HCT116 (cell line): Measurements from ENCODE around the gene RXFP4. TPM values are rescaled to one million over a fixed set of nuclear protein-coding genes. Genes with fewer than 3 reads are reported as not detected.
"Not testable (repeated sequence)": the region's sequence is repeated elsewhere in the genome, so short reads cannot be mapped to it uniquely, and the experiment has no call there.

Source experiments
- ATAC-seq: fragments of 200-7000 bp; cut with Tn5 transposase; 2 replicates; pipeline ENCODE4 v1.9.1; 2020; ENCODE audit warnings: mild to moderate bottlenecking, moderate library complexity
- BruUV-seq: library from RNA; stranded (reverse); fragments of 400-500 nt; replicated peaks from 2 replicates; lab custom pipeline; 2021; lab: Mats Ljungman, UMichigan
- CTCF ChIA-PET: fragments of 300-600 bp; sonication (Branson Sonifier 250); formaldehyde crosslinking; loops from one replicate; lab custom pipeline; 2021; ENCODE audit warnings: antibody characterized with exemption; lab: Charles Lee
- POLR2A ChIA-PET: fragments of 300-600, 350-600 bp; sonication (Branson Sonifier 250); formaldehyde crosslinking; loops from one replicate; lab custom pipeline; 2021; ENCODE audit warnings: antibody characterized with exemption; lab: Charles Lee
- RAD21 ChIA-PET, 2 experiments: fragments of 300-600 bp; sonication (Branson Sonifier 250); formaldehyde crosslinking; loops; one replicate each; lab custom pipeline; 2023; ENCODE audit warnings: low total read pairs in 2 of 2; ENCODE audit not compliant: uncharacterized antibody in 2 of 2, unreplicated experiment in 2 of 2, low non-redundant PET in 1 of 2; lab: Charles Lee
- DNase-seq: peaks from one replicate; pipeline ENCODE4 v3.0.0-alpha.2; 2010; ENCODE audit warnings: low read depth, low spot score
- H2AFZ ChIP-seq: fragments of 200-600 bp; shearing (Covaris generic), sonication (generic); 2 replicates; pipeline ENCODE4 v1.6.1; 2017; ENCODE audit warnings: low read depth, mixed run types, mixed read lengths, antibody characterized with exemption, low read length; ENCODE audit not compliant: poor library complexity, severe bottlenecking
- H3K27ac ChIP-seq: 2 replicates; pipeline ENCODE4 v1.5.1; 2012; ENCODE audit warnings: low read depth, low read length
- H3K27me3 ChIP-seq: fragments of 200-600 bp; sonication (generic); 2 replicates; pipeline ENCODE4 v1.6.1; 2016; ENCODE audit warnings: mixed run types, low read length, mixed read lengths; ENCODE audit not compliant: insufficient read depth
- H3K36me3 ChIP-seq, 2 experiments: fragments of 200-500 bp in 1 of 2; fragments of 200-600 bp in 1 of 2; sonication (Bioruptor generic) in 1 of 2; sonication (generic) in 1 of 2; 2 replicates each; pipeline versions ENCODE4 v1.5.1 to v1.6.1; 2014 to 2016; ENCODE audit warnings: low read length in 2 of 2, inconsistent platforms in 1 of 2, mixed read lengths in 1 of 2, mixed run types in 1 of 2; ENCODE audit not compliant: insufficient read depth in 2 of 2, control insufficient read depth in 1 of 2
- H3K4me1 ChIP-seq, 2 experiments: fragments of 200-600 bp in 1 of 2; sonication (generic) in 1 of 2; 2 replicates each; pipeline versions ENCODE4 v1.5.1 to v1.6.1; 2012 to 2017; ENCODE audit warnings: low read length in 2 of 2, inconsistent platforms in 1 of 2, mild to moderate bottlenecking in 1 of 2, mixed read lengths in 1 of 2, mixed run types in 1 of 2, moderate library complexity in 1 of 2; ENCODE audit not compliant: insufficient read depth in 2 of 2, control insufficient read depth in 1 of 2
- H3K4me2 ChIP-seq: fragments of 200-600 bp; sonication (generic); 2 replicates; pipeline ENCODE4 v1.6.1; 2017; ENCODE audit warnings: mixed run types, low read length, mixed read lengths
- H3K4me3 ChIP-seq, 2 experiments: fragments of 200-600 bp in 1 of 2; sonication (generic) in 1 of 2; replicated peaks in 1 of 2; 2 replicates each; pipeline ENCODE4 v1.5.1; 2011 to 2016; ENCODE audit warnings: low read length in 2 of 2, control low read depth in 1 of 2, low read depth in 1 of 2, mild to moderate bottlenecking in 1 of 2, mixed read lengths in 1 of 2, mixed run types in 1 of 2
- H3K79me2 ChIP-seq: fragments of 200-600 bp; sonication (generic); 2 replicates; pipeline ENCODE4 v1.6.1; 2017; ENCODE audit warnings: mild to moderate bottlenecking, mixed run types, low read length, moderate library complexity, mixed read lengths; ENCODE audit not compliant: insufficient read depth
- H3K9ac ChIP-seq: fragments of 200-600 bp; sonication (generic); 2 replicates; pipeline ENCODE4 v1.6.1; 2016; ENCODE audit warnings: low read length, mixed read lengths
- H3K9me2 ChIP-seq: fragments of 200-600 bp; sonication (generic), shearing (Covaris generic); 2 replicates; pipeline ENCODE4 v1.6.1; 2017; ENCODE audit warnings: mixed run types, mild to moderate bottlenecking, moderate library complexity; ENCODE audit not compliant: insufficient read depth
- H3K9me3 ChIP-seq, 2 experiments: fragments of 200-500 bp in 1 of 2; fragments of 200-600 bp in 1 of 2; sonication (Bioruptor generic) in 1 of 2; sonication (generic) in 1 of 2; 2 replicates each; pipeline ENCODE4 v1.6.1; 2014 to 2017; ENCODE audit warnings: low read length in 2 of 2, mixed read lengths in 2 of 2, inconsistent platforms in 1 of 2, low read depth in 1 of 2, mild to moderate bottlenecking in 1 of 2, mixed run types in 1 of 2, moderate library complexity in 1 of 2; ENCODE audit not compliant: control insufficient read depth in 1 of 2, insufficient read depth in 1 of 2
- H4K20me1 ChIP-seq: fragments of 200-600 bp; sonication (generic), shearing (Covaris generic); 2 replicates; pipeline ENCODE4 v1.6.1; 2017; ENCODE audit warnings: mixed run types, mild to moderate bottlenecking, moderate library complexity; ENCODE audit not compliant: insufficient read depth
- CBX3 ChIP-seq: IDR thresholded peaks from 2 replicates; pipeline ENCODE4 v1.6.1; 2012; ENCODE audit warnings: low read depth
- CEBPB ChIP-seq: IDR thresholded peaks from 2 replicates; pipeline ENCODE4 v1.6.1; 2012; ENCODE audit warnings: low read depth
- ELF1 ChIP-seq: IDR thresholded peaks from 2 replicates; pipeline ENCODE4 v1.6.1; 2012; ENCODE audit warnings: low read depth, borderline replicate concordance
- POLR2A ChIP-seq: IDR thresholded peaks from 2 replicates; pipeline ENCODE4 v1.7.0; 2011; ENCODE audit warnings: borderline replicate concordance; ENCODE audit not compliant: insufficient read depth, insufficient read length; ENCODE audit errors: extremely low read depth
- SIN3A ChIP-seq: IDR thresholded peaks from 2 replicates; pipeline ENCODE4 v1.6.1; 2012; ENCODE audit warnings: low read depth
- SRF ChIP-seq: IDR thresholded peaks from 2 replicates; pipeline ENCODE4 v1.6.1; 2012; ENCODE audit warnings: low read depth
- ZNF274 ChIP-seq: fragments of 200-500 bp; sonication (Bioruptor generic); IDR thresholded peaks from 2 replicates; pipeline ENCODE4 v1.6.1; 2014; ENCODE audit warnings: mild to moderate bottlenecking, low read depth, low read length, inconsistent platforms
- intact Hi-C: fragments of 100-400 bp; cut with micrococcal nuclease; formaldehyde crosslinking; loops from 2 replicates; pipeline ENCODE4 v1.10.0; 2022
- total RNA-seq: library from RNA; stranded (reverse); gene quantifications from one replicate; pipeline ENCODE4 v1.2.1, GENCODE V29; 2021; ENCODE audit not compliant: unreplicated experiment

RXFP4 gene
- total RNA-seq, 1 experiment from 2014 or later: 0.20 TPM

DNA sequence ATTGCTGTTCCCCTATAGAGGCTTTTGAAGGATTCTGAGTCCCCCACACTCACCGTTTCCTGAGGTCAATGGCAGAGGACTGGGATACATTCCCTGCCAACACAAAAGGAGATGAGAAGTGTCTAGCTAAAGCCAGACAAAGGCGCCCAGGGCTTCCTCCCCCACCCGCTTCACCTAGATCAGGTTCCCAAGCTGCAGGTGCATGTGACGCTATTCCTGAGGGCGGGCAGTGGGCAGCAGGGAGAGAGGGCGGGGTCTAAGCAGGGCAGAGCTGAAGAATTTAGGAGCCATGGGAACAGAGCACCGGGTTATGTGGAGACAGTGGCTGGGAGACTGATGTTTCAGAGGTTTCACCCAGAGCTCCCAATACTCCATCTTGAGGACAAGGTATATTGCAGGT is 42.9 kb downstream of the RXFP4 start:
- no peak overlapping the region for H2AFZ ChIP-seq
- POLR2A ChIA-PET: interaction anchor here (0.7 to 3.0 kb wide), 7 partner anchors 21 to 1297 kb away, joined by 3 to 20 read pairs (median 7); partner anchors contain the start of gene KHDC4
- no peaks in the 10 kb centered on the region for H4K20me1 ChIP-seq
- BruUV-seq: no TSS peak
- H3K9ac ChIP-seq: no peak overlapping the region
- ATAC-seq (no peak), DNase-seq (no peak)
- no peaks in the 10 kb centered on the region for H3K9me3 ChIP-seq
- intact Hi-C loops: no loop called here
- H3K36me3 ChIP-seq: no peaks in the 10 kb centered on the region
- RAD21 ChIA-PET: interaction anchor here (0.6 to 1.2 kb wide), 3 partner anchors 22 to 45 kb away, joined by 3 to 4 read pairs (median 3); no protein-coding TSS in a partner anchor
- no peak for TF ChIP-seq ZNF274
- TF ChIP-seq SRF: no peak
- no peak for TF ChIP-seq ELF1
- TF ChIP-seq SIN3A: no peak
- TF ChIP-seq CBX3: no peak
- TF ChIP-seq CEBPB: no peak
- no peak for TF ChIP-seq POLR2A
- H3K9me2 ChIP-seq: no peaks in the 10 kb centered on the region
- no peaks in the 10 kb centered on the region for H3K79me2 ChIP-seq
- no peak overlapping the region for H3K27ac ChIP-seq
- CTCF ChIA-PET: interaction anchor here (0.8 to 3.4 kb wide), 5 partner anchors 10 to 82 kb away, joined by 4 to 22 read pairs (median 6); partner anchors contain the start of gene RXFP4
- no peak overlapping the region for H3K4me3 ChIP-seq
- H3K4me2 ChIP-seq: no peak overlapping the region
- peaks cover 29 to 35% of the 10 kb centered on the region in 2 experiments for H3K4me1 ChIP-seq
- no peaks in the 10 kb centered on the region for H3K27me3 ChIP-seq

DNA sequence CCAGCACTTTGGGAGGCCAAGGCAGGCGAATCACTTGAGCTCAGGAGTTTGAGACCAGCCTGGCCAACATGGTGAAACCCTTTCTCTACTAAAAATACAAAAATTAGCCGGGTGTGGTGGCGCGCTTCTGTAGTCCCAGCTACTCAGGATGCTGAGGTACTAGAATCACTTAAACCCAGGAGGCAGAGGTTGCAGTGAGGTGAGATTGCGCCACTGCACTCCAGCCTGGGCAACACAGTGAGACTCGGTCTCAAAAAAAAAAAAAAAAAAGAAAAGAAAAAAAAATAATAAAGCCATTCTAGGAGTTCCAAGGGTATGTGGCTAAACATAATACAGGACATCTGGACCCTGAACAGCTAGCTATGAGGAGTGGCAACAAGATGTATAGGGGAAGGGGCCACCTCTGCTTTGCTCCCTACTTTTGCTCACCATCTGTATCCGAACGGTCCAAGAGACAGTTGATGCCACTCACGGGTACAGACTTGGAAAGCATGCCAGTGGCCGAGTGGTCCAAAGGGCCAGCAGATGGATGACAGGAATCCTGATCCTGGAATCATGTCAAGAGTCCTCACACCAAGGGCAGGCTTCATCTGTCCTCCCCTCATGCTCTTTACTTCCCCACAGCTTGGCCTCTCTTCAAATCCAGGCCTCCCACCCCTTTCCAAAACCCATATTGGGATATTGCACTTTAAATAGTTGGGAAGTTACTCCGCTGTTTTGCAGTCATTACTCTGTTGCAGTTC is 43.6 kb downstream of the RXFP4 start:
- H3K9me2 ChIP-seq: not testable (repeated sequence)
- POLR2A ChIA-PET: interaction anchor here (0.7 to 3.0 kb wide), 3 partner anchors 22 to 1297 kb away, joined by 4 to 20 read pairs (median 11); partner anchors contain the start of gene KHDC4

More for the DNA sequence above, 43.6 kb downstream of the RXFP4 start:
- H2AFZ ChIP-seq, H3K4me2 ChIP-seq, H3K27ac ChIP-seq, H3K36me3 ChIP-seq, ATAC-seq, intact Hi-C loops, H3K9me3 ChIP-seq, H3K9ac ChIP-seq, DNase-seq, H3K79me2 ChIP-seq, BruUV-seq, H3K27me3 ChIP-seq, H3K4me3 ChIP-seq, H4K20me1 ChIP-seq: not testable (repeated sequence)
- CTCF ChIA-PET: interaction anchor here (1.5 to 3.4 kb wide), 3 partner anchors 11 to 47 kb away, joined by 6 to 22 read pairs (median 6); partner anchors contain the start of gene RXFP4
- H3K4me1 ChIP-seq: peaks cover 22 to 28% of the 10 kb centered on the region in 2 experiments
- RAD21 ChIA-PET: interaction anchor here in 1 of 2 experiments (0.6 to 1.2 kb wide), 2 partner anchors 23 to 46 kb away, joined by 3 to 4 read pairs; no protein-coding TSS in a partner anchor
